ENCODE measurements around the gene ANKRD11.

Gene ANKRD11

GRCh38 chr16:89452241-89452640 is 38.1 kb downstream of the ANKRD11 start:
- no peak overlapping the region for H2AK5ac ChIP-seq (ENCODE audit: low read length, severe bottlenecking)
- no peak overlapping the region for H3K4ac ChIP-seq (ENCODE audit: low read depth in 1 of 2, low read length in 2 of 2)
- no peak overlapping the region for H3K23ac ChIP-seq (ENCODE audit: low read length in 2 of 2)
- H2BK15ac ChIP-seq (ENCODE audit: low read depth, poor library complexity, severe bottlenecking): no peak overlapping the region
- WGBS: 96% methylated on average over 3 of the region's 4 CpGs
- H2BK120ac ChIP-seq (ENCODE audit: low read depth, low read length): no peak overlapping the region
- no peak overlapping the region for H2BK5ac ChIP-seq (ENCODE audit: low read depth, low read length, poor library complexity, severe bottlenecking)
- H4K8ac ChIP-seq (ENCODE audit: low read length): no peak overlapping the region
- no peak overlapping the region for H3K14ac ChIP-seq (ENCODE audit: low read length in 2 of 2)
- H3K36me3 ChIP-seq (ENCODE audit: control insufficient read depth in 1 of 2, insufficient read depth in 2 of 2, low read depth in 1 of 2, low read length in 2 of 2): peaks cover 0 to 5% of the 10 kb centered on the region in 2 experiments
- H3K4me3 ChIP-seq (ENCODE audit: insufficient read depth in 1 of 2, low read depth in 1 of 2, low read length in 2 of 2): no peak overlapping the region
- DNase-seq: no peak
- H2BK12ac ChIP-seq (ENCODE audit: low read length in 2 of 2): no peak overlapping the region
- no peak overlapping the region for H3K9ac ChIP-seq (ENCODE audit: low read length)
- H3K9me3 ChIP-seq (ENCODE audit: control insufficient read depth, low read length): no peaks in the 10 kb centered on the region
- H3K27me3 ChIP-seq (ENCODE audit: control insufficient read depth in 1 of 2, insufficient read depth in 1 of 2, low read length in 2 of 2): no peaks in the 10 kb centered on the region
- no peak overlapping the region for H3K18ac ChIP-seq (ENCODE audit: low read depth in 1 of 2, low read length in 2 of 2)
- peaks cover 2% of the 10 kb centered on the region for H3K79me1 ChIP-seq (replicated peaks; ENCODE audit: low read length, poor library complexity, severe bottlenecking)
- no peak overlapping the region for H2AFZ ChIP-seq (ENCODE audit: low read depth, low read length)
- H3K4me1 ChIP-seq (ENCODE audit: control insufficient read depth, insufficient read depth, low read depth, low read length): peaks cover 11% of the 10 kb centered on the region
- no peak overlapping the region for H4K91ac ChIP-seq (ENCODE audit: low read length)
- H3K4me2 ChIP-seq (ENCODE audit: low read length, poor library complexity, severe bottlenecking): no peak overlapping the region
- no peak overlapping the region for H3K27ac ChIP-seq (ENCODE audit: low read length, poor library complexity, severe bottlenecking)

- Histone ChIP-seq H3K9ac (ENCODE audit: low read length) (no peak overlapping the region), H2BK15ac (ENCODE audit: low read depth, poor library complexity, severe bottlenecking) (no peak overlapping the region), H3K4me3 (ENCODE audit: insufficient read depth in 1 of 2, low read depth in 1 of 2, low read length in 2 of 2) (no peak overlapping the region), H3K4me2 (ENCODE audit: low read length, poor library complexity, severe bottlenecking) (no peak overlapping the region), H3K4ac (ENCODE audit: low read depth in 1 of 2, low read length in 2 of 2) (no peak overlapping the region), H2BK12ac (ENCODE audit: low read length in 2 of 2) (no peak overlapping the region), H3K27me3 (ENCODE audit: control insufficient read depth in 1 of 2, insufficient read depth in 1 of 2, low read length in 2 of 2) (no peaks in the 10 kb centered on the region), H2AFZ (ENCODE audit: low read depth, low read length) (no peak overlapping the region), H3K18ac (ENCODE audit: low read depth in 1 of 2, low read length in 2 of 2) (no peak overlapping the region), H3K36me3 (ENCODE audit: control insufficient read depth in 1 of 2, insufficient read depth in 2 of 2, low read depth in 1 of 2, low read length in 2 of 2) (peaks cover 0 to 5% of the 10 kb centered on the region in 2 experiments), H3K4me1 (ENCODE audit: control insufficient read depth, insufficient read depth, low read depth, low read length) (peaks cover 18% of the 10 kb centered on the region), H3K27ac (ENCODE audit: low read length, poor library complexity, severe bottlenecking) (no peak overlapping the region), H3K9me3 (ENCODE audit: control insufficient read depth, low read length) (no peaks in the 10 kb centered on the region), H4K91ac (ENCODE audit: low read length) (no peak overlapping the region), H2BK120ac (ENCODE audit: low read depth, low read length) (no peak overlapping the region), H4K8ac (ENCODE audit: low read length) (no peak overlapping the region), H2AK5ac (ENCODE audit: low read length, severe bottlenecking) (no peak overlapping the region), H2BK5ac (ENCODE audit: low read depth, low read length, poor library complexity, severe bottlenecking) (no peak overlapping the region), H3K23ac (ENCODE audit: low read length in 2 of 2) (no peak overlapping the region), H3K79me1 (replicated peaks; ENCODE audit: low read length, poor library complexity, severe bottlenecking) (peaks cover 2% of the 10 kb centered on the region), H3K14ac (ENCODE audit: low read length in 2 of 2) (no peak overlapping the region)
- 93% methylated on average over 5 of the region's 5 CpGs for WGBS
- no peak for DNase-seq
Observed at GRCh38 chr16:89450537-89450936, 39.8 kb downstream of the ANKRD11 start.

DNA sequence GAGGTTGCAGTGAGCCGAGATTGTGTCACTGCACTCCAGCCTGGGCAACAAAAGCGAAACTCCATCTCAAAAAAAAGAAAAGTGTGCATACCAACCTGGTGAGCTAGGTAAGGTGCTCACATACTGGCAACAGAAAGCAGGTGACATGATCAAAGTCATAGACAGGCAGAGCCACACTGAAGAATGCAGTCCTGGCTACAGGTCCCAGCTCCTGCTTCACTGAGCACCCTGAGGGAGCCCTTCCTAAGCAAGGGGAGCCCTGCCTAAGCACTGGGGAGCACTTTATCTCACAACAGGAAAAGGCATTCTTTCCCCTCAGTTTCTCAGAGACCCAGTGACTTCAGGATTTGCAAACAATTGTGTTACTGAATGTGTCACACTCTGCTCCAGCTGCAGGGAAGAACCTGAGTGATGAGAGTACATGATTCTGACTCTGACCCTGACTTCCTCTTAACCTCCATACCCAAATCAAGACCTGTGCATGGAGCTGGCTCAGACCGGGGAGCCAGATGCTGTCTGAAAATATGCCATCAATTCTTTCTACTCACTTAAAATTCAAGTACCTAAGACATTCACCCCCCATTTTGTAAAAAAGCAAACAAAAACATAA is 40.5 kb downstream of the ANKRD11 start:
- Histone ChIP-seq H3K27me3 (ENCODE audit: control insufficient read depth in 1 of 2, insufficient read depth in 1 of 2, low read length in 2 of 2) (no peaks in the 10 kb centered on the region), H2AK5ac (ENCODE audit: low read length, severe bottlenecking) (no peak overlapping the region), H3K14ac (ENCODE audit: low read length in 2 of 2) (no peak overlapping the region), H3K9ac (ENCODE audit: low read length) (peak overlapping the region; percentile 2), H3K36me3 (ENCODE audit: control insufficient read depth in 1 of 2, insufficient read depth in 2 of 2, low read depth in 1 of 2, low read length in 2 of 2) (peaks cover 0 to 5% of the 10 kb centered on the region in 2 experiments), H2BK15ac (ENCODE audit: low read depth, poor library complexity, severe bottlenecking) (no peak overlapping the region), H3K27ac (ENCODE audit: low read length, poor library complexity, severe bottlenecking) (no peak overlapping the region), H3K79me1 (replicated peaks; ENCODE audit: low read length, poor library complexity, severe bottlenecking) (peaks cover 2% of the 10 kb centered on the region), H3K9me3 (ENCODE audit: control insufficient read depth, low read length) (no peaks in the 10 kb centered on the region), H2BK5ac (ENCODE audit: low read depth, low read length, poor library complexity, severe bottlenecking) (no peak overlapping the region), H3K18ac (ENCODE audit: low read depth in 1 of 2, low read length in 2 of 2) (no peak overlapping the region), H3K4me3 (ENCODE audit: insufficient read depth in 1 of 2, low read depth in 1 of 2, low read length in 2 of 2) (no peak overlapping the region), H4K8ac (ENCODE audit: low read length) (no peak overlapping the region), H3K4me1 (ENCODE audit: control insufficient read depth, insufficient read depth, low read depth, low read length) (peaks cover 21% of the 10 kb centered on the region), H3K23ac (ENCODE audit: low read length in 2 of 2) (no peak overlapping the region), H3K4me2 (ENCODE audit: low read length, poor library complexity, severe bottlenecking) (no peak overlapping the region), H4K91ac (ENCODE audit: low read length) (no peak overlapping the region), H3K4ac (ENCODE audit: low read depth in 1 of 2, low read length in 2 of 2) (no peak overlapping the region), H2BK120ac (ENCODE audit: low read depth, low read length) (no peak overlapping the region), H2BK12ac (ENCODE audit: low read length in 2 of 2) (no peak overlapping the region), H2AFZ (ENCODE audit: low read depth, low read length) (no peak overlapping the region)
- peak; percentile 35 for DNase-seq
- WGBS: 91% methylated on average over 3 of the region's 3 CpGs

GRCh38 chr16:89448656-89449055 is 41.7 kb downstream of the ANKRD11 start:
- H3K79me1 ChIP-seq (replicated peaks; ENCODE audit: low read length, poor library complexity, severe bottlenecking): no peaks in the 10 kb centered on the region
- H3K9me3 ChIP-seq (ENCODE audit: control insufficient read depth, low read length): no peaks in the 10 kb centered on the region
- no peak overlapping the region for H2AK5ac ChIP-seq (ENCODE audit: low read length, severe bottlenecking)
- H3K4me2 ChIP-seq (ENCODE audit: low read length, poor library complexity, severe bottlenecking): no peak overlapping the region
- H2BK5ac ChIP-seq (ENCODE audit: low read depth, low read length, poor library complexity, severe bottlenecking): no peak overlapping the region
- H2BK12ac ChIP-seq (ENCODE audit: low read length in 2 of 2): no peak overlapping the region
- H3K4me1 ChIP-seq (ENCODE audit: control insufficient read depth, insufficient read depth, low read depth, low read length): peaks cover 23% of the 10 kb centered on the region
- WGBS: 95% methylated on average over 10 of the region's 10 CpGs
- no peak overlapping the region for H3K4me3 ChIP-seq (ENCODE audit: insufficient read depth in 1 of 2, low read depth in 1 of 2, low read length in 2 of 2)
- H3K18ac ChIP-seq (ENCODE audit: low read depth in 1 of 2, low read length in 2 of 2): no peak overlapping the region
- no peak overlapping the region for H3K4ac ChIP-seq (ENCODE audit: low read depth in 1 of 2, low read length in 2 of 2)
- H2AFZ ChIP-seq (ENCODE audit: low read depth, low read length): no peak overlapping the region
- H3K36me3 ChIP-seq (ENCODE audit: control insufficient read depth in 1 of 2, insufficient read depth in 2 of 2, low read depth in 1 of 2, low read length in 2 of 2): peaks cover 0 to 2% of the 10 kb centered on the region in 2 experiments
- no peak overlapping the region for H3K23ac ChIP-seq (ENCODE audit: low read length in 2 of 2)
- H3K14ac ChIP-seq (ENCODE audit: low read length in 2 of 2): no peak overlapping the region
- H4K91ac ChIP-seq (ENCODE audit: low read length): no peak overlapping the region
- no peak overlapping the region for H3K27ac ChIP-seq (ENCODE audit: low read length, poor library complexity, severe bottlenecking)
- H2BK120ac ChIP-seq (ENCODE audit: low read depth, low read length): no peak overlapping the region
- no peaks in the 10 kb centered on the region for H3K27me3 ChIP-seq (ENCODE audit: control insufficient read depth in 1 of 2, insufficient read depth in 1 of 2, low read length in 2 of 2)
- no peak overlapping the region for H3K9ac ChIP-seq (ENCODE audit: low read length)
- no peak overlapping the region for H4K8ac ChIP-seq (ENCODE audit: low read length)
- DNase-seq: no peak
- no peak overlapping the region for H2BK15ac ChIP-seq (ENCODE audit: low read depth, poor library complexity, severe bottlenecking)

Measured in mesenchymal stem cell (in vitro differentiated cells and primary cell).